A549 (cell line): ENCODE results near the gene PTPRK. TPM values are rescaled to one million over a fixed set of nuclear protein-coding genes. Genes with fewer than 3 reads are reported as not detected.

Source experiments
- ATAC-seq, 2 experiments: fragments of 200-7000 bp in 1 of 2; fragments of >200 bp in 1 of 2; cut with Nextera tagmentation in 1 of 2; cut with Tn5 transposase in 1 of 2; 3 replicates each; pipeline versions ENCODE4 v1.8.0 to v1.9.1; 2018 to 2020; ENCODE audit warnings: mild to moderate bottlenecking in 1 of 2, moderate library complexity in 1 of 2
- CTCF ChIA-PET: fragments of 300-600 bp; sonication (Branson Sonifier 250); formaldehyde crosslinking; extraction: SDS; loops from one replicate; lab custom pipeline; 2021; ENCODE audit warnings: antibody characterized with exemption, inconsistent platforms; lab: Yijun Ruan, JAX
- POLR2A ChIA-PET: fragments of 350-600 bp; formaldehyde crosslinking; extraction: SDS; loops from one replicate; lab custom pipeline; 2021; ENCODE audit warnings: antibody characterized with exemption, inconsistent platforms; lab: Yijun Ruan, JAX
- DNase-seq, 2 experiments: peaks; one replicate each; pipeline versions ENCODE4 v3.0.0 to v3.0.0-alpha.2; 2011 to 2016; ENCODE audit warnings: low read depth in 1 of 2, low spot score in 1 of 2
- FAIRE-seq: peaks from 2 replicates; lab custom pipeline; 2011; peaks lifted over from hg19 to GRCh38; lab: Jason Lieb, UNC
- H3K27ac ChIP-seq, 2 experiments: fragments of >200 bp; sonication (Bioruptor Twin); formaldehyde crosslinking; 3 replicates each; pipeline ENCODE4 v1.5.1; 2016 to 2017
- H3K4me1 ChIP-seq: fragments of >200 bp; sonication (Bioruptor Twin); formaldehyde crosslinking; 3 replicates; pipeline ENCODE4 v1.6.1; 2016
- H3K4me2 ChIP-seq: fragments of >200 bp; sonication (Bioruptor Twin); formaldehyde crosslinking; 3 replicates; pipeline ENCODE4 v1.6.1; 2016
- H3K4me3 ChIP-seq: fragments of >200 bp; sonication (Bioruptor Twin); formaldehyde crosslinking; 3 replicates; pipeline ENCODE4 v1.5.1; 2016
- H3K9me3 ChIP-seq: fragments of >200 bp; sonication (Bioruptor Twin); formaldehyde crosslinking; 3 replicates; pipeline ENCODE4 v1.6.1; 2016
- BHLHE40 ChIP-seq: IDR thresholded peaks from 2 replicates; pipeline ENCODE4 v1.6.1; 2012; ENCODE audit warnings: low read depth, low read length, inconsistent platforms
- CHD2 ChIP-seq: fragments of 150-350 bp; IDR thresholded peaks from 2 replicates; pipeline ENCODE4 v1.6.1; 2014; ENCODE audit warnings: low read length; ENCODE audit not compliant: partially characterized antibody
- CHD4 ChIP-seq: fragments of 200-600 bp; sonication (generic); IDR thresholded peaks from 2 replicates; pipeline ENCODE4 v1.6.1; 2016; ENCODE audit warnings: antibody characterized with exemption, mild to moderate bottlenecking, borderline replicate concordance
- EHF ChIP-seq: fragments of 250-450 bp; sonication (Bioruptor Pico); IDR thresholded peaks from 2 replicates; pipeline ENCODE4 v1.5.0; 2020; ENCODE audit warnings: mild to moderate bottlenecking
- FOSB ChIP-seq: fragments of 250-450 bp; sonication (Bioruptor Pico); IDR thresholded peaks from 2 replicates; pipeline ENCODE4 v1.5.0; 2020; ENCODE audit warnings: mild to moderate bottlenecking, moderate library complexity
- FOXS1 ChIP-seq: fragments of 250-450 bp; sonication (Bioruptor Pico); IDR thresholded peaks from 2 replicates; pipeline ENCODE4 v1.5.0; 2020; ENCODE audit warnings: mild to moderate bottlenecking, moderate library complexity
- JUN ChIP-seq, 2 experiments: fragments of >200 bp; sonication (Bioruptor Twin); formaldehyde crosslinking; IDR thresholded peaks; 2 replicates in 1 of 2; 3 replicates in 1 of 2; pipeline ENCODE4 v1.6.1; 2016 to 2017
- KDM1A ChIP-seq: fragments of 200-600 bp; sonication (generic); IDR thresholded peaks from 2 replicates; pipeline ENCODE4 v1.6.1; 2016; ENCODE audit warnings: low read depth, mild to moderate bottlenecking
- KDM5A ChIP-seq: fragments of 200-600 bp; sonication (generic); IDR thresholded peaks from 2 replicates; pipeline ENCODE4 v1.6.1; 2016; ENCODE audit warnings: antibody characterized with exemption, mild to moderate bottlenecking
- MAFK ChIP-seq: fragments of 450-650 bp; IDR thresholded peaks from 2 replicates; pipeline ENCODE4 v1.6.1; 2014; ENCODE audit not compliant: partially characterized antibody
- MAZ ChIP-seq: fragments of 150-350 bp; IDR thresholded peaks from 2 replicates; pipeline ENCODE4 v1.6.1; 2014; ENCODE audit warnings: antibody characterized with exemption, low read depth, low read length, borderline replicate concordance
- NFE2L2 ChIP-seq: fragments of 150-350 bp; conservative IDR thresholded peaks from 2 replicates; pipeline ENCODE4 v1.6.1; 2014; ENCODE audit warnings: low read length
- NPAS2 ChIP-seq: fragments of 250-450 bp; sonication (Bioruptor Pico); IDR thresholded peaks from 2 replicates; pipeline ENCODE4 v1.8.0; 2022; ENCODE audit warnings: mild to moderate bottlenecking, moderate library complexity, borderline replicate concordance
- PHF8 ChIP-seq: fragments of 200-600 bp; sonication (generic); IDR thresholded peaks from 2 replicates; pipeline ENCODE4 v1.6.1; 2016; ENCODE audit warnings: low read depth, mild to moderate bottlenecking, antibody characterized with exemption, moderate library complexity, borderline replicate concordance
- POLR2A ChIP-seq: IDR thresholded peaks from 2 replicates; pipeline ENCODE4 v1.6.1; 2012; ENCODE audit warnings: mild to moderate bottlenecking, low read length
- POLR2AphosphoS2 ChIP-seq: conservative IDR thresholded peaks from 2 replicates; pipeline ENCODE4 v1.6.1; 2012; ENCODE audit warnings: low read length, improper control_type of control experiment, inconsistent platforms
- RARB ChIP-seq: fragments of 250-450 bp; sonication (Bioruptor Pico); IDR thresholded peaks from 2 replicates; pipeline ENCODE4 v1.8.0; 2021; ENCODE audit warnings: mild to moderate bottlenecking, moderate library complexity
- RCOR1 ChIP-seq: fragments of 150-350 bp; IDR thresholded peaks from 2 replicates; pipeline ENCODE4 v1.6.1; 2014; ENCODE audit warnings: antibody characterized with exemption, low read length, low read depth
- RNF2 ChIP-seq: fragments of 200-600 bp; sonication (generic); IDR thresholded peaks from 2 replicates; pipeline ENCODE4 v1.6.1; 2016; ENCODE audit warnings: low read depth, mild to moderate bottlenecking, antibody characterized with exemption, moderate library complexity, borderline replicate concordance
- SMC3 ChIP-seq: fragments of >200 bp; sonication (Bioruptor Twin); formaldehyde crosslinking; IDR thresholded peaks from 3 replicates; pipeline ENCODE4 v1.6.1; 2018; ENCODE audit warnings: inconsistent platforms
- TFCP2L1 ChIP-seq: fragments of 250-450 bp; sonication (Bioruptor Pico); IDR thresholded peaks from 2 replicates; pipeline ENCODE4 v1.5.0; 2021; ENCODE audit warnings: mild to moderate bottlenecking
- ZC3H11A ChIP-seq: fragments of 450-650 bp; IDR thresholded peaks from 2 replicates; pipeline ENCODE4 v1.6.1; 2014; ENCODE audit warnings: antibody characterized with exemption, mild to moderate bottlenecking
- ZNF302 ChIP-seq: fragments of 250-450 bp; sonication (Bioruptor Pico); IDR thresholded peaks from 2 replicates; pipeline ENCODE4 v1.9.0; 2021; ENCODE audit warnings: inconsistent platforms, mild to moderate bottlenecking, moderate library complexity
- ZSCAN20 ChIP-seq: fragments of 250-450 bp; sonication (Bioruptor Pico); IDR thresholded peaks from 2 replicates; pipeline ENCODE4 v1.8.0; 2022; ENCODE audit warnings: mild to moderate bottlenecking, moderate library complexity
- WGBS: methylation state at CpG from one replicate; pipeline ENCODE4 v1.1.6; 2017; ENCODE audit errors: missing lambda C conversion rate; 5-methylcytosine and 5-hydroxymethylcytosine counted together
- polyA plus RNA-seq, 4 experiments: library from polyadenylated mRNA; depleted of rRNA in 3 of 4; stranded (reverse); fragments of >200 nt; fragmentation: RNase III in 1 of 4; extraction: RNeasy Plus Mini Kit Qiagen cat#74134 plus additional on column Dnase treatment in 1 of 4; gene quantifications; 2 replicates in 3 of 4; 3 replicates in 1 of 4; pipeline ENCODE4 v1.2.3, GENCODE V29; 2011 to 2017
- TF ChIP-seq, protein P1 (sequence below): fragments of >200 bp; sonication (Bioruptor Twin); formaldehyde crosslinking; IDR thresholded peaks from 2 replicates; pipeline ENCODE4 v1.6.1; 2016
- TF ChIP-seq, protein P2 (sequence below): fragments of 250-450 bp; sonication (Bioruptor Pico); IDR thresholded peaks from 2 replicates; pipeline ENCODE4 v1.5.0; 2020; ENCODE audit warnings: low read depth, mild to moderate bottlenecking, moderate library complexity
- TF ChIP-seq, protein P3 (sequence below): fragments of 450-650 bp; IDR thresholded peaks from 2 replicates; pipeline ENCODE4 v1.6.1; 2014; ENCODE audit warnings: antibody characterized with exemption
- TF ChIP-seq, protein P4 (sequence below): IDR thresholded peaks from 2 replicates; pipeline ENCODE4 v1.6.1; 2012

The PTPRK gene
- polyA plus RNA-seq, 2 of the 4 experiments (the other 2 are of a cell fraction) = 14.4 to 16.1 TPM

DNA sequence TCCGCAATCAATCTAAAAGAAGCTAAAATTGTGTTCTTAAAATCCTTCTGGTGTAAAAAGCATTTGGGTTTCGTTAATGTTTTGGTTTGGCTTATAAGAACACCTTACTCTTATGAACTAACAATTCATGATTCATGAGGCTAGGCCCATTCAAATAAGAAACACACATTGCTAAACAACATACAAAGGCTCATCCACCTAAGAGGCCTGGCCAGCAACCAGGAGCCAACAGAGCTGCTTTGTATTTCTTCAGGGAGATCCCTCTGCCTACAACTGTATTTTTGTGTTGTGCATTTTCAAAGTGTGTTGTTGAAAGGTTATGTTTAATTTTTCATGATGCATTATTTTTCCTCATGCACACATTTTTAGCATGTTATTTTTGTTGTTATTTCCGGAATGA is 98.6 kb downstream of the PTPRK start:
- 0 out of 3 replicates have a peak, but pooled peaks cover 5% of the 10 kb centered on the region for H3K9me3 ChIP-seq
- H3K4me3 ChIP-seq = no peak overlapping the region
- POLR2A ChIA-PET = no interaction called here
- CTCF ChIA-PET = no interaction called here
- ATAC-seq = no peak
- DNase-seq = no peak
- no peak overlapping the region for H3K4me2 ChIP-seq
- FAIRE-seq = no peak
- H3K4me1 ChIP-seq = no peaks in the 10 kb centered on the region
- 91% methylated on average over 3 of the region's 3 CpGs for WGBS
- TF ChIP-seq FOSB (CRISPR knock-in tag) = no peak
- TF ChIP-seq RARB (CRISPR knock-in tag) = no peak
- TF ChIP-seq TFCP2L1 (CRISPR knock-in tag) = no peak
- TF ChIP-seq MAFK = no peak
- TF ChIP-seq, protein P1, sequence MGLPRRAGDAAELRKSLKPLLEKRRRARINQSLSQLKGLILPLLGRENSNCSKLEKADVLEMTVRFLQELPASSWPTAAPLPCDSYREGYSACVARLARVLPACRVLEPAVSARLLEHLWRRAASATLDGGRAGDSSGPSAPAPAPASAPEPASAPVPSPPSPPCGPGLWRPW = no peak
- TF ChIP-seq CHD4 = no peak
- TF ChIP-seq RCOR1 = no peak
- TF ChIP-seq CHD2 = no peak
- no peak for TF ChIP-seq KDM1A
- TF ChIP-seq PHF8 = no peak
- no peak for TF ChIP-seq POLR2A
- TF ChIP-seq RNF2 = no peak
- TF ChIP-seq POLR2AphosphoS2 = no peak
- TF ChIP-seq BHLHE40 = no peak
- TF ChIP-seq, protein P2, sequence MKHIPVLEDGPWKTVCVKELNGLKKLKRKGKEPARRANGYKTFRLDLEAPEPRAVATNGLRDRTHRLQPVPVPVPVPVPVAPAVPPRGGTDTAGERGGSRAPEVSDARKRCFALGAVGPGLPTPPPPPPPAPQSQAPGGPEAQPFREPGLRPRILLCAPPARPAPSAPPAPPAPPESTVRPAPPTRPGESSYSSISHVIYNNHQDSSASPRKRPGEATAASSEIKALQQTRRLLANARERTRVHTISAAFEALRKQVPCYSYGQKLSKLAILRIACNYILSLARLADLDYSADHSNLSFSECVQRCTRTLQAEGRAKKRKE (CRISPR knock-in tag) = no peak
- TF ChIP-seq ZC3H11A = no peak
- TF ChIP-seq ZNF302 = no peak
- no peak for TF ChIP-seq JUN (IDR thresholded peaks at IDR 0.05)
- TF ChIP-seq, protein P3, sequence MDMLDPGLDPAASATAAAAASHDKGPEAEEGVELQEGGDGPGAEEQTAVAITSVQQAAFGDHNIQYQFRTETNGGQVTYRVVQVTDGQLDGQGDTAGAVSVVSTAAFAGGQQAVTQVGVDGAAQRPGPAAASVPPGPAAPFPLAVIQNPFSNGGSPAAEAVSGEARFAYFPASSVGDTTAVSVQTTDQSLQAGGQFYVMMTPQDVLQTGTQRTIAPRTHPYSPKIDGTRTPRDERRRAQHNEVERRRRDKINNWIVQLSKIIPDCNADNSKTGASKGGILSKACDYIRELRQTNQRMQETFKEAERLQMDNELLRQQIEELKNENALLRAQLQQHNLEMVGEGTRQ = no peak
- TF ChIP-seq SMC3 = no peak
- TF ChIP-seq, all 56 proteins: peak for 0
- H3K27ac ChIP-seq = no peak overlapping the region

DNA sequence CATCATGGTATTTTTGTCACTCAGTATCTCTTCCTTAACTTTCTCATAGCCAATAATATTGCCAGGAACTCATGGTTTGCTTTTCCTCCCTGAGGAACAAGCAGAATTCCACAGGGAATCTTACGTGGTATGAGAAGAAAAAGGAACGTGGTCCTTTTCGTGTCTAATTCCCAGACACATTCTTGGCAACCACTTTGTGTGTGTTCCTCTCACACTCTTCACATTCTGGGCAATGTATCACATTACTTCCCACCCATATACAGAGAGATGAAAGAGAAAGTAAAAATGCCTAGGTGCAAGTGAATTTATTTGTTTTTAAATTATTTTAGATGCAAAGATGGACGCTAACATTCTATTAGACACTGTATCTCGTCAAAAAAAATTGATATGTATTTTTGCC is 102.7 kb downstream of the PTPRK start:
- ChIA-PET POLR2A (no interaction called here), CTCF (no interaction called here)
- Histone ChIP-seq H3K4me1 (no peaks in the 10 kb centered on the region), H3K9me3 (0 out of 3 replicates have a peak, but pooled peaks cover 5% of the 10 kb centered on the region), H3K4me3 (no peak overlapping the region), H3K4me2 (no peak overlapping the region)
- DNase-seq (no peak), ATAC-seq (no peak), FAIRE-seq (no peak)
- TF ChIP-seq KDM5A (no peak), FOSB (CRISPR knock-in tag) (no peak), ZSCAN20 (no peak), MAZ (no peak), NPAS2 (CRISPR knock-in tag) (no peak), EHF (CRISPR knock-in tag) (no peak), TFCP2L1 (CRISPR knock-in tag) (no peak), NFE2L2 (no peak), FOXS1 (no peak)
- TF ChIP-seq, protein P4, sequence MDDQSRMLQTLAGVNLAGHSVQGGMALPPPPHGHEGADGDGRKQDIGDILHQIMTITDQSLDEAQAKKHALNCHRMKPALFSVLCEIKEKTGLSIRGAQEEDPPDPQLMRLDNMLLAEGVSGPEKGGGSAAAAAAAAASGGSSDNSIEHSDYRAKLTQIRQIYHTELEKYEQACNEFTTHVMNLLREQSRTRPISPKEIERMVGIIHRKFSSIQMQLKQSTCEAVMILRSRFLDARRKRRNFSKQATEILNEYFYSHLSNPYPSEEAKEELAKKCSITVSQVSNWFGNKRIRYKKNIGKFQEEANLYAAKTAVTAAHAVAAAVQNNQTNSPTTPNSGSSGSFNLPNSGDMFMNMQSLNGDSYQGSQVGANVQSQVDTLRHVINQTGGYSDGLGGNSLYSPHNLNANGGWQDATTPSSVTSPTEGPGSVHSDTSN = no peak
- TF ChIP-seq, protein P3 = no peak
- TF ChIP-seq, protein P1 = no peak
- TF ChIP-seq, all 56 proteins: peak for 0
- 97% methylated on average over 5 of the region's 5 CpGs for WGBS
- H3K27ac ChIP-seq = no peak overlapping the region
